Prostate gland (tissue), 2 donors: ENCODE measurements around the gene SIX2. TPM values are rescaled to one million over a fixed set of nuclear protein-coding genes. Genes with fewer than 3 reads are reported as not detected.

ENCODE experiments used
- DNase-seq: peaks from one replicate; pipeline ENCODE4 v3.0.0-alpha.2; 2019; ENCODE audit warnings: low spot score
- H3K27ac ChIP-seq, 2 donors: fragments of 200-600 bp; sonication (generic); 2 replicates each; pipeline ENCODE4 v1.5.1; 2017 to 2019
- H3K27me3 ChIP-seq: fragments of 200-600 bp; sonication (generic); replicated peaks from 2 replicates; pipeline ENCODE4 v1.5.1; 2019; ENCODE audit not compliant: insufficient read depth
- H3K36me3 ChIP-seq, 2 donors: fragments of 200-600 bp; sonication (generic); 1 replicate in 1 of 2; 2 replicates in 1 of 2; pipeline versions ENCODE4 v1.5.1 to v1.8.1; 2017 to 2019
- H3K4me1 ChIP-seq: fragments of 200-600 bp; sonication (generic); replicated peaks from 2 replicates; pipeline ENCODE4 v1.5.1; 2019
- H3K4me3 ChIP-seq, 2 donors: fragments of 200-600 bp; sonication (generic); 2 replicates each; pipeline ENCODE4 v1.5.1; 2017 to 2019
- H3K9me3 ChIP-seq: fragments of 200-600 bp; sonication (generic); 2 replicates; pipeline ENCODE4 v1.5.1; 2017
- POLR2A ChIP-seq: fragments of 450-650 bp; IDR thresholded peaks from one replicate; pipeline ENCODE4 v1.6.1; 2016; ENCODE audit warnings: antibody characterized with exemption, mild to moderate bottlenecking
- POLR2AphosphoS5 ChIP-seq: sonication (generic); formaldehyde crosslinking; IDR thresholded peaks from one replicate; pipeline ENCODE4 v1.6.1; 2017; ENCODE audit warnings: antibody characterized with exemption
- WGBS: methylation state at CpG from one replicate; pipeline ENCODE4 v1.1.5; 2018; 5-methylcytosine and 5-hydroxymethylcytosine counted together
- intact Hi-C: fragments of 100-400 bp; cut with DNase I; formaldehyde crosslinking; loops from one replicate; pipeline ENCODE4 v1.14.2; 2022
- total RNA-seq, 2 donors: library from RNA; depleted of rRNA; stranded (reverse); fragments of >200 nt; gene quantifications; one replicate each; pipeline ENCODE4 v1.1.0, GENCODE V29; 2016
- TF ChIP-seq, protein P1 (sequence below), 4 experiments: fragments of 200-600 bp in 2 of 4; fragments of 450-650 bp in 2 of 4; sonication (generic) in 2 of 4; IDR thresholded peaks; 1 replicate in 3 of 4; 2 replicates in 1 of 4; pipeline ENCODE4 v1.5.1; 2016 to 2019; ENCODE audit warnings: antibody characterized with exemption in 4 of 4, mild to moderate bottlenecking in 2 of 4, moderate library complexity in 2 of 4

The SIX2 gene
- total RNA-seq, 2 donors from 2014 or later, result 1.8 to 5.1 TPM

DNA sequence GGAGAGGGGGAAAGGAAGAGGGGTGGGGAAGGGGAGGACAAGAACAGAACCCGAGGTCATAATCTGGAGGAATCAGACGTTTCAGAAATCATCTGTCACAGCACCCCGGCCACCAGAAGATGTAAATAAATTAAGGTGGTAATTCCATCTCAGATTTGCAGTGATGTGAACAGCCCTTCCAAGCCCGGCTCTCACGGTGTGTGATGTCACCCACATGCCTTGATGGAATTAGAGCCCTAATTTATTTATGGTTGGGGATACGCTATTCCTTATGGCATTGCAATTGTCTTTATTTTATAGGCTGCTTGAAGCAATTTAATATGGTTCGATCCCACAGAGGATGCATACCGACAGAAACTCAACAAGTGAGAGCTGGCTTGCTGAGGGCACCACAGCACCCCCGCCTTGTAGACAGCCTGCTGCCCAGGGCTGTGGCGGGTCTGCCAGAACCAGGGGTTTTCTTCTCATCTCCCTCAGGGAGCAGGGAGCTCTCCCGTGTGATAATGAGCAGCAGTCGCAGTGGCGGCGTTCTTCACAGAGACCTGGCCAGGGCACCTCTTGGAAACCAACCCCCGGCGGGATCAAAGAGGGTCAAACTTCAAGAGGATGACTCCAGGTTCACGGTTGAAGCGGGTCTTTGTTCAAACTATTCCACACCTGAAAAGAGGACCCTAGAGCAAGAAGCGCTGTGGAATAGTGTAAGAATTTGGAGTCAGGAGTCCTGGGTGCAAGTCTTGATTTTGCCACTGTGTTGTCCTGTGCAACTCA lies 40.5 kb upstream of the SIX2 start:
- H3K36me3 ChIP-seq, result no peaks in the 10 kb centered on the region
- H3K4me1 ChIP-seq, result no peaks in the 10 kb centered on the region
- 77% methylated on average over 18 of the region's 19 CpGs for WGBS
- no peak for DNase-seq
- intact Hi-C loops, result no loop called here
- no peak overlapping the region for H3K4me3 ChIP-seq
- no peaks in the 10 kb centered on the region for H3K9me3 ChIP-seq
- TF ChIP-seq POLR2AphosphoS5 (no peak), POLR2A (no peak)
- TF ChIP-seq, protein P1, sequence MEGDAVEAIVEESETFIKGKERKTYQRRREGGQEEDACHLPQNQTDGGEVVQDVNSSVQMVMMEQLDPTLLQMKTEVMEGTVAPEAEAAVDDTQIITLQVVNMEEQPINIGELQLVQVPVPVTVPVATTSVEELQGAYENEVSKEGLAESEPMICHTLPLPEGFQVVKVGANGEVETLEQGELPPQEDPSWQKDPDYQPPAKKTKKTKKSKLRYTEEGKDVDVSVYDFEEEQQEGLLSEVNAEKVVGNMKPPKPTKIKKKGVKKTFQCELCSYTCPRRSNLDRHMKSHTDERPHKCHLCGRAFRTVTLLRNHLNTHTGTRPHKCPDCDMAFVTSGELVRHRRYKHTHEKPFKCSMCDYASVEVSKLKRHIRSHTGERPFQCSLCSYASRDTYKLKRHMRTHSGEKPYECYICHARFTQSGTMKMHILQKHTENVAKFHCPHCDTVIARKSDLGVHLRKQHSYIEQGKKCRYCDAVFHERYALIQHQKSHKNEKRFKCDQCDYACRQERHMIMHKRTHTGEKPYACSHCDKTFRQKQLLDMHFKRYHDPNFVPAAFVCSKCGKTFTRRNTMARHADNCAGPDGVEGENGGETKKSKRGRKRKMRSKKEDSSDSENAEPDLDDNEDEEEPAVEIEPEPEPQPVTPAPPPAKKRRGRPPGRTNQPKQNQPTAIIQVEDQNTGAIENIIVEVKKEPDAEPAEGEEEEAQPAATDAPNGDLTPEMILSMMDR (IDR thresholded peaks at IDR 0.05), result no peak
- H3K27ac ChIP-seq, result no peak overlapping the region
- H3K27me3 ChIP-seq, result no peaks in the 10 kb centered on the region

DNA sequence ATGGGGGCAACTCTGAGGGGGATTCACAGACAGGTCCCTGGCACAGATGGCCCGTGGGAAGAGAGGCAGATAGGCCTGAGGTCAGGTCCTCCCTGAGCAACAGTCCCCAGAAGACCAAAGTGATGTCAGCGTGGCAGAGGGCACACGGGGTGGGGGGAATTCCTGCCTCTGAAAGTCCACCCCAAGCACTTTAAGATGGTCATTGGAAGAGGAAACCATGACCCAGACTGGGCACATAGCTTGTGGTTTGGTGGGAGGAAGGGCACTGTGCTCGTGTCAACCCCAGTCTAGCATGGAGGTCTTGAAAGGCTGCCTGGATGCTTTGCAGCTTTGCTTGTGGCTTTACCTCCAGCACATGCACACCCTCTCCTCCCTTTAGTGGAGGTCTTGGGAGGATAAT lies 38.0 kb upstream of the SIX2 start:
- DNase-seq, result no peak
- H3K27me3 ChIP-seq, result no peaks in the 10 kb centered on the region
- no peaks in the 10 kb centered on the region for H3K36me3 ChIP-seq
- intact Hi-C loops, result no loop called here
- TF ChIP-seq POLR2A (no peak), POLR2AphosphoS5 (no peak)
- TF ChIP-seq, protein P1 (IDR thresholded peaks at IDR 0.05), result no peak
- no peak overlapping the region for H3K27ac ChIP-seq
- no peak overlapping the region for H3K4me3 ChIP-seq
- H3K4me1 ChIP-seq, result no peaks in the 10 kb centered on the region
- no peaks in the 10 kb centered on the region for H3K9me3 ChIP-seq
- WGBS, result 68% methylated on average over 4 of the region's 4 CpGs

DNA sequence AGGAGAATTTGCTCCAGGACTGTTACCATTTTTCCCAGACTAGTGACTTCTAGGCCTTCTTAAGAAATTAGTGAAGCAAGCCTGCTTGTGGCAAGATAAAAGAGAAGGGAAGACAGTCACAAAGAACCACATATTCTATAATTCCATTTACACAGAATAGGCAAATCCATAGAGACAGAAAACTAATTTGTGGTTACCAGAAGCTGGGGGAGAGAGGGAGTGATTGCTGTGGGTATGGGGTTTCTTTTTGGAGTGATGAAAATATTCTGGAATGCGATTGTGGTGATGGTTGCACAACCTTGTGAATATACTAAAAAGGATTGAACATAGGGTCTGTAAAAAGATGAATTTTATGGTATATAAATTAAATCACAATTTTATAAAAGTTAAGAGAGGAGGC lies 37.5 kb upstream of the SIX2 start:
- DNase-seq, result no peak
- Histone ChIP-seq H3K4me3 (no peak overlapping the region), H3K9me3 (no peaks in the 10 kb centered on the region), H3K4me1 (no peaks in the 10 kb centered on the region), H3K27ac (no peak overlapping the region), H3K36me3 (no peaks in the 10 kb centered on the region), H3K27me3 (no peaks in the 10 kb centered on the region)
- WGBS, result 100% methylated on average over 1 of the region's 1 CpG
- TF ChIP-seq, protein P1 (IDR thresholded peaks at IDR 0.05), result no peak
- no peak for TF ChIP-seq POLR2A
- no peak for TF ChIP-seq POLR2AphosphoS5
- intact Hi-C loops, result no loop called here

DNA sequence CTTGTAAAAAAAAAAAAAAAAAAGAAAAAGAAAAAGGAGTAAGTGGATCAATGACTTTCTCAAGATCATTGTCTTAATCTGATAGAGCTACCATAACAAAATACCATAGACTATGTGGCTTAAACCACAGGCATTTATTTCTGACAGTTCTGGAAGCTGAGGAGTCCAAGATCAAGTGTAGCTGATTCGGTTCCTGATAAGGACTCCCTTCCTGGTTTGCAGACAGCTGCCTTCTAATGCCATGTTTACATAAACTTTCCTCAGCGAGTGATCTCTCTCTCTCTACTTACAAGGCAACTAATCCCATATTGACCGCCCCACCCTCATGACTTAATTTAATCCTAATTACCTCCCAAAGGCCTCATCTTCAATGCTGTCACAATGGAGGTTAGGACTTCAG lies 36.5 kb upstream of the SIX2 start:
- Histone ChIP-seq H3K27ac (no peak overlapping the region), H3K4me3 (no peak overlapping the region), H3K4me1 (no peaks in the 10 kb centered on the region), H3K36me3 (no peaks in the 10 kb centered on the region), H3K27me3 (no peaks in the 10 kb centered on the region), H3K9me3 (no peaks in the 10 kb centered on the region)
- TF ChIP-seq POLR2A (no peak), POLR2AphosphoS5 (no peak)
- TF ChIP-seq, protein P1 (IDR thresholded peaks at IDR 0.05), result no peak
- intact Hi-C loops, result no loop called here
- no peak for DNase-seq
- WGBS, result 73% methylated on average over 3 of the region's 3 CpGs

DNA sequence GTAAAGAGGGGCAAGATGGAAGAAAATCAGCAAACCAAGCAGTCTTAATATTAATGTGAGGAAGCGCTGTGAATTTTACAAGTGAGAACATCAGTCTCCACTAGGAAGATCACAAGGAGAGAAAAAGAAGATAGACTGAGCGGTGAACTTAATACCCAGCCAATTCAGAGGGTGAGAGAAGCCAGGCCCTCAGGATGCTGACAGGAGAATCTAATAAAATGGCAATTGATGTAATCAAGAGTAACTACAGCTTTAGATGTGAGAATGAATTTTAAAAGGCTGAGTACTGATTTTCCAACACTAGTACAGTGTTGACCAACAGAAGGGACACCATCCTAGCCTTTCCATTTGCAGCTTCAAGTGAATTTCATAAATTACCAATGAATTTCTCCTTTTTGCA lies 35.7 kb upstream of the SIX2 start:
- H3K4me1 ChIP-seq, result no peaks in the 10 kb centered on the region
- 87% methylated on average over 2 of the region's 2 CpGs for WGBS
- no peak for TF ChIP-seq POLR2AphosphoS5
- TF ChIP-seq, protein P1 (IDR thresholded peaks at IDR 0.05), result no peak
- H3K27ac ChIP-seq, result no peak overlapping the region
- H3K4me3 ChIP-seq, result no peak overlapping the region
- intact Hi-C loops, result no loop called here
- no peaks in the 10 kb centered on the region for H3K9me3 ChIP-seq
- no peak for DNase-seq
- H3K27me3 ChIP-seq, result no peaks in the 10 kb centered on the region
- no peaks in the 10 kb centered on the region for H3K36me3 ChIP-seq
